HCT116 (cell line): ENCODE data around the gene STMP1. TPM values are rescaled to one million over a fixed set of nuclear protein-coding genes. Genes with fewer than 3 reads are reported as not detected.

ENCODE experiments used
- ATAC-seq: fragments of 200-7000 bp; cut with Tn5 transposase; 2 replicates; pipeline ENCODE4 v1.9.1; 2020; ENCODE audit warnings: mild to moderate bottlenecking, moderate library complexity
- BruUV-seq: library from RNA; stranded (reverse); fragments of 400-500 nt; replicated peaks from 2 replicates; lab custom pipeline; 2021; lab: Mats Ljungman, UMichigan
- CTCF ChIA-PET: fragments of 300-600 bp; sonication (Branson Sonifier 250); formaldehyde crosslinking; loops from one replicate; lab custom pipeline; 2021; ENCODE audit warnings: antibody characterized with exemption; lab: Charles Lee
- POLR2A ChIA-PET: fragments of 300-600, 350-600 bp; sonication (Branson Sonifier 250); formaldehyde crosslinking; loops from one replicate; lab custom pipeline; 2021; ENCODE audit warnings: antibody characterized with exemption; lab: Charles Lee
- RAD21 ChIA-PET, 2 experiments: fragments of 300-600 bp; sonication (Branson Sonifier 250); formaldehyde crosslinking; loops; one replicate each; lab custom pipeline; 2023; ENCODE audit warnings: low total read pairs in 2 of 2; ENCODE audit not compliant: uncharacterized antibody in 2 of 2, unreplicated experiment in 2 of 2, low non-redundant PET in 1 of 2; lab: Charles Lee
- DNase-seq: peaks from one replicate; pipeline ENCODE4 v3.0.0-alpha.2; 2010; ENCODE audit warnings: low read depth, low spot score
- H2AFZ ChIP-seq: fragments of 200-600 bp; shearing (Covaris generic), sonication (generic); 2 replicates; pipeline ENCODE4 v1.6.1; 2017; ENCODE audit warnings: low read depth, mixed run types, mixed read lengths, antibody characterized with exemption, low read length; ENCODE audit not compliant: poor library complexity, severe bottlenecking
- H3K27ac ChIP-seq: 2 replicates; pipeline ENCODE4 v1.5.1; 2012; ENCODE audit warnings: low read depth, low read length
- H3K27me3 ChIP-seq: fragments of 200-600 bp; sonication (generic); 2 replicates; pipeline ENCODE4 v1.6.1; 2016; ENCODE audit warnings: mixed run types, low read length, mixed read lengths; ENCODE audit not compliant: insufficient read depth
- H3K36me3 ChIP-seq, 2 experiments: fragments of 200-500 bp in 1 of 2; fragments of 200-600 bp in 1 of 2; sonication (Bioruptor generic) in 1 of 2; sonication (generic) in 1 of 2; 2 replicates each; pipeline versions ENCODE4 v1.5.1 to v1.6.1; 2014 to 2016; ENCODE audit warnings: low read length in 2 of 2, inconsistent platforms in 1 of 2, mixed read lengths in 1 of 2, mixed run types in 1 of 2; ENCODE audit not compliant: insufficient read depth in 2 of 2, control insufficient read depth in 1 of 2
- H3K4me1 ChIP-seq, 2 experiments: fragments of 200-600 bp in 1 of 2; sonication (generic) in 1 of 2; 2 replicates each; pipeline versions ENCODE4 v1.5.1 to v1.6.1; 2012 to 2017; ENCODE audit warnings: low read length in 2 of 2, inconsistent platforms in 1 of 2, mild to moderate bottlenecking in 1 of 2, mixed read lengths in 1 of 2, mixed run types in 1 of 2, moderate library complexity in 1 of 2; ENCODE audit not compliant: insufficient read depth in 2 of 2, control insufficient read depth in 1 of 2
- H3K4me2 ChIP-seq: fragments of 200-600 bp; sonication (generic); 2 replicates; pipeline ENCODE4 v1.6.1; 2017; ENCODE audit warnings: mixed run types, low read length, mixed read lengths
- H3K4me3 ChIP-seq, 2 experiments: fragments of 200-600 bp in 1 of 2; sonication (generic) in 1 of 2; replicated peaks in 1 of 2; 2 replicates each; pipeline ENCODE4 v1.5.1; 2011 to 2016; ENCODE audit warnings: low read length in 2 of 2, control low read depth in 1 of 2, low read depth in 1 of 2, mild to moderate bottlenecking in 1 of 2, mixed read lengths in 1 of 2, mixed run types in 1 of 2
- H3K79me2 ChIP-seq: fragments of 200-600 bp; sonication (generic); 2 replicates; pipeline ENCODE4 v1.6.1; 2017; ENCODE audit warnings: mild to moderate bottlenecking, mixed run types, low read length, moderate library complexity, mixed read lengths; ENCODE audit not compliant: insufficient read depth
- H3K9ac ChIP-seq: fragments of 200-600 bp; sonication (generic); 2 replicates; pipeline ENCODE4 v1.6.1; 2016; ENCODE audit warnings: low read length, mixed read lengths
- H3K9me2 ChIP-seq: fragments of 200-600 bp; sonication (generic), shearing (Covaris generic); 2 replicates; pipeline ENCODE4 v1.6.1; 2017; ENCODE audit warnings: mixed run types, mild to moderate bottlenecking, moderate library complexity; ENCODE audit not compliant: insufficient read depth
- H3K9me3 ChIP-seq, 2 experiments: fragments of 200-500 bp in 1 of 2; fragments of 200-600 bp in 1 of 2; sonication (Bioruptor generic) in 1 of 2; sonication (generic) in 1 of 2; 2 replicates each; pipeline ENCODE4 v1.6.1; 2014 to 2017; ENCODE audit warnings: low read length in 2 of 2, mixed read lengths in 2 of 2, inconsistent platforms in 1 of 2, low read depth in 1 of 2, mild to moderate bottlenecking in 1 of 2, mixed run types in 1 of 2, moderate library complexity in 1 of 2; ENCODE audit not compliant: control insufficient read depth in 1 of 2, insufficient read depth in 1 of 2
- H4K20me1 ChIP-seq: fragments of 200-600 bp; sonication (generic), shearing (Covaris generic); 2 replicates; pipeline ENCODE4 v1.6.1; 2017; ENCODE audit warnings: mixed run types, mild to moderate bottlenecking, moderate library complexity; ENCODE audit not compliant: insufficient read depth
- ATF3 ChIP-seq: IDR thresholded peaks from 2 replicates; pipeline ENCODE4 v1.6.1; 2012
- CBX3 ChIP-seq: IDR thresholded peaks from 2 replicates; pipeline ENCODE4 v1.6.1; 2012; ENCODE audit warnings: low read depth
- EGR1 ChIP-seq: IDR thresholded peaks from 2 replicates; pipeline ENCODE4 v1.6.1; 2012; ENCODE audit warnings: low read depth
- EZH2 ChIP-seq: fragments of 200-600 bp; sonication (generic); IDR thresholded peaks from 2 replicates; pipeline ENCODE4 v1.6.1; 2017; ENCODE audit warnings: antibody characterized with exemption, mixed run types
- FOSL1 ChIP-seq: IDR thresholded peaks from 2 replicates; pipeline ENCODE4 v1.6.1; 2012; ENCODE audit warnings: low read depth
- REST ChIP-seq: IDR thresholded peaks from 2 replicates; pipeline ENCODE4 v1.6.1; 2012; ENCODE audit warnings: low read depth
- SIN3A ChIP-seq: IDR thresholded peaks from 2 replicates; pipeline ENCODE4 v1.6.1; 2012; ENCODE audit warnings: low read depth
- TCF7L2 ChIP-seq: IDR thresholded peaks from 2 replicates; pipeline ENCODE4 v1.7.0; 2011; ENCODE audit warnings: borderline replicate concordance, inconsistent platforms; ENCODE audit not compliant: insufficient read depth, insufficient read length; ENCODE audit errors: extremely low read depth
- YY1 ChIP-seq: IDR thresholded peaks from 2 replicates; pipeline ENCODE4 v1.6.1; 2011; ENCODE audit warnings: low read length, low read depth, moderate library complexity, mild to moderate bottlenecking; ENCODE audit not compliant: insufficient replicate concordance; ENCODE audit errors: extremely low read depth
- ZBTB33 ChIP-seq: IDR thresholded peaks from 2 replicates; pipeline ENCODE4 v1.6.1; 2011; ENCODE audit warnings: mild to moderate bottlenecking, low read length, moderate library complexity; ENCODE audit not compliant: insufficient replicate concordance; ENCODE audit errors: extremely low read depth
- ZFX ChIP-seq: fragments of 450-650 bp; IDR thresholded peaks from 2 replicates; pipeline ENCODE4 v1.6.1; 2017
- ZNF274 ChIP-seq: fragments of 200-500 bp; sonication (Bioruptor generic); IDR thresholded peaks from 2 replicates; pipeline ENCODE4 v1.6.1; 2014; ENCODE audit warnings: mild to moderate bottlenecking, low read depth, low read length, inconsistent platforms
- intact Hi-C: fragments of 100-400 bp; cut with micrococcal nuclease; formaldehyde crosslinking; loops from 2 replicates; pipeline ENCODE4 v1.10.0; 2022
- total RNA-seq: library from RNA; stranded (reverse); gene quantifications from one replicate; pipeline ENCODE4 v1.2.1, GENCODE V29; 2021; ENCODE audit not compliant: unreplicated experiment

The STMP1 gene
- total RNA-seq, 1 experiment from 2014 or later: 32.8 TPM

GRCh38 chr7:135717693-135718092 lies 55.4 kb downstream of the STMP1 start:
- H3K9me3 ChIP-seq: no peaks in the 10 kb centered on the region
- peaks cover 29 to 36% of the 10 kb centered on the region in 2 experiments for H3K4me1 ChIP-seq
- RAD21 ChIA-PET: no interaction called here
- no peaks in the 10 kb centered on the region for H4K20me1 ChIP-seq
- no peaks in the 10 kb centered on the region for H3K36me3 ChIP-seq
- POLR2A ChIA-PET: no interaction called here
- intact Hi-C loops: no loop called here
- no peaks in the 10 kb centered on the region for H3K79me2 ChIP-seq
- no peak overlapping the region for H3K4me3 ChIP-seq
- H3K9ac ChIP-seq: no peak overlapping the region
- BruUV-seq: no TSS peak
- H3K27ac ChIP-seq: no peak overlapping the region
- no peak overlapping the region for H3K4me2 ChIP-seq
- ATAC-seq (no peak), DNase-seq (no peak)
- H2AFZ ChIP-seq: no peak overlapping the region
- CTCF ChIA-PET: interaction anchor here (1.3 kb wide), 1 partner anchor 10 kb away, joined by 3 read pairs; no protein-coding TSS in a partner anchor
- no peaks in the 10 kb centered on the region for H3K9me2 ChIP-seq
- H3K27me3 ChIP-seq: no peaks in the 10 kb centered on the region
- TF ChIP-seq FOSL1: no peak
- no peak for TF ChIP-seq ATF3
- no peak for TF ChIP-seq TCF7L2
- TF ChIP-seq ZFX: no peak
- TF ChIP-seq ZBTB33: no peak
- TF ChIP-seq EGR1: no peak
- no peak for TF ChIP-seq SIN3A
- TF ChIP-seq CBX3: no peak
- no peak for TF ChIP-seq ZNF274
- TF ChIP-seq REST: no peak
- TF ChIP-seq YY1: no peak
- TF ChIP-seq EZH2: no peak
